ENCODE results near the gene GPD2.

The GPD2 gene

DNA sequence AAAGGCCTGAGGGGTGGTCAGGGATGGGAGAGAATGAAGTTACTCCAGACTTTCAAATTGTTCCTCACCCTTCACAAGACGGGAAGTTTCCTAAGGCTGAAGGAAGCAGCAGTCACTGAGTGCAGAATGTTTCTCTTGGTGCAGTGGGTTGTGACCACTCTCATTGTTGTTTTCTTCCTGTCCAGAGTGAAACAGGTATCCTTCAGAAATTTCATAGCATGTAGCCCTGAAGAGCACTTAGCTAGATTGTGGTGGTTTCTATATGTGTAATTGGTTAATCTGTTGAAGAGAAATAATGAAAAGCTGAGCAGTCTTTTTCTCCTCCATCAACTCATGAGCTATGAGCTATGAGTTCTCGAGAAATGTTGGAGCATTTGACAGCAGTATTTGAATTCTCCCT lies 96.8 kb downstream of the GPD2 start:
- no peak for DNase-seq (ENCODE audit: low read depth)

DNA sequence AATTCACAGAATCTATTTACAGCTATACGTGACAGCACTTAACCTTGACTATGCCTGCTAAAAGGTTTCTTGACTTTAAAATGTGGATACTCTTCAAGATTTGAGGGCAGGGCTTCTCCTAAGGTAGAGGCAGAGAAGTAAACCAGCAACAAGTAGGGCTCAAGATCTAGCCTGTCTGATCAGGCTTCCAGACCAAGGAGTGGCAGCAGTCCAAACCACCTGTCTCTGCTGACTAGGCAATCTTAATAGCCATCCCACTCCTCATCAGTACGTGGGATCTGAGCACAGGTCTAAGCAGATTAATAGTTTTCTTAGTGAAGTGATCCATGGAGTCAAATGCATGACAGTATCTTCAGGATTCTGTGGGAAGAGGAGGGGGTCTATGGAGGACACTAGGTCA lies 100.4 kb downstream of the GPD2 start:
- DNase-seq (ENCODE audit: low read depth) = no peak

DNA sequence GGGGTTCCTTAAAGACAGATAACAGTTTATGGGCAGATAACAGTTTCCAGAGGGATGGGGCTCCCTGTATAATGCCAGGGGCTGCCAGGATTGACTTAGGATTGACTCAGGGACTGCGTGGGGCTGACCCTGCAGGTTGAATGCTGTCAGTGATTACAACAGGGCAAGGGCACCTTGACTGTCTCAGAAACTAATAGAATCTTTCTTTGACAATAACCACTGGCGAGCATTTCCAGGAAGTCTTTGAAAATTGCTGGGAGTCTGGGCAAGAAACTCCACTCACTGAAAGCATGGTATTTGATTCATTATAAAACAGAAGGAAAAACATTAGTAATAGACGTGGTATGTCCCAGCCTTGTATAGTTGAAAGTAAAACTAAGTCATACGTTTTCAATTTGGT lies 101.0 kb downstream of the GPD2 start:
- DNase-seq (ENCODE audit: low read depth) = no peak

DNA sequence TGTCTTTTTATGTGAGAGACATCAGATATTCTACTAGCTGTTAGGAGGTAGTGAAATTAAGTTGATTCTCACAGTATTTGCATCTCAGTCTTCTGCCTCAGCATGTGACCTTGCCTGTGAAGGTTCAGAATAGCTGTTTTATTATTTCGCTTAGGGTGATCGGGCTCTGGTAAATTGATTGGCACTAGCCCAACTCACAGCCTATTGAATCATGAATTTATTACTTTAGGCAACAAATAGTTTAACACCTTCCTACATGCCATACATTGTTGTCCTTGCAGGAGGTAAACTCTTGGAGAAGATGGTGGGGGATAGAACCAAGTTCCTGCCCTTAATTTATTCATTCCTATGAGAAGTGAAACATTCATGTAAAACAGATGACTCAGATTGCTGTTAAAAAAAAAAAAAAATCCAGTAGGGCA lies 101.9 kb downstream of the GPD2 start:
- DNase-seq (ENCODE audit: low read depth) = no peak

DNA sequence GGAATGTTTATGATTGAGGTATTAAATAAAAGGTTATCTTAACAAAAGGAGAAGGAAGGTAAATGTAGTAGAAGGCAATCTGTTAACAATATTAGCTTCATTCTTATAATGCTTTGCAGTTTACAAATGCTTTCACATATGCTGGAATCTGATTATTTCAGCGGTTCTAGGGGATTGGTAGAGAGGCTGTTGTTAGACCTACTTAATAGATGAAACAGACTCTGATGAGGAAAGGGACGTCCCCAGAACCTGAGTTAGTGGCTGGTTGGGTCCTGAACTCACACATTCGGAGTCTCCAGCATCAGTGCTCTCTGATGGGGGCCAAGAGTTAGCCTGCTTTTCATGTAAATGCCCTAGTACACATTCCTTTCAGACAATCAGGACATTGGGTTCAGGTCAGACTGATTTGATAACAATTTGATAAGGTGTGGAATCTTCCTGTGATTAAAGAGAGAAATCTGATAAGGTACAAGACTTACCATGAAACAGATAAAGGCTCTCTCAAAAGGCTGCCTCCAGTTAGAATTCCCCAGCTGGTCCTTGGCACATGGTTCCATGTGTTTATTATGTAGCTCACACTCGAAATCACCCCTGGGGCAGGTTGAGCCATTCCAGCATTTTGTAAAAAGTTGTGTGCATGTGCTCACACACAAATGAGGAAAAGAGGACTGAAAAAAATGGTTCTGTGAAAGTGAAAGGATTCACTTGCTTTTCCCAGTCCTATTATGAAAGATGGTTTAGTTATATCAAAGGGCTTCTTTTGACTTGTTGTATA lies 103.1 kb downstream of the GPD2 start:
- no peak for DNase-seq (ENCODE audit: low read depth)

DNA sequence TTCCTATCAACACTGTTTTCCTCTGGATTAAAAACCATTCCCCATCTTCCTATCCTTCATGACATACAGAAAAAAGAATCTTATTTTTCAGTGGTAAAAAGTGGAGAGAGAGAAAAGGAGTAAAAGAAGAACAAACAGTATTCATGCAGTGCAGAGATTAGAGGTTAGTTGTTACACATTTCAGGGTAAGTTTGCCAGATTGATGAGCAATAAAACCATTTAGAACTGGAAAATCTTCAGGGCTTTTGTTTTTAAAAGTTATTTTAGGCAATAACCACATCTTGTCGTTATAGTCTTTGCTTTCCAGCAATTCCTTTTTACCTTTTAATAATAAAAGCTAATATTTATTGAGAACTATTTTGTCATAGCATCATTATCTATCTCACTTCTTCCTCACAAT lies 104.5 kb downstream of the GPD2 start:
- DNase-seq (ENCODE audit: low read depth) = no peak

DNA sequence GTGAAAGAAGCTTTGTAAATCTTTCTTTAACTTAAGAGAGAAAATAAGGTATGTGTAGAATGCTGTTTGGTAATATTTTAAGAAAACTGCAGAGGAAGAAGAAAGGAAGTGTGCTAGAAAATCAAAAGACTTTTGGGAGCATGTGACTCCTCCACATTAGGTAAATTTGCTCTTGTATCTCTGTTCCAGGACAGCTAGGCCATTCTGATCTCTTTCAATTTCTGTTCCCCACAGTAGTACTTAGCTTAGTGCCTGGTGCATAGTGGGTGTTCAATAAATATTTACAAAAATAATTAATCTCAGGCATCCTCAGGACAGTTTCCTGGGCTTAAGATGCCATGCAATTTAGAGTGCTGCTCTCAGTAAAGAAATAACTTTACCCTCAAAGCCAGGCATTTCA lies 105.0 kb downstream of the GPD2 start:
- DNase-seq (ENCODE audit: low read depth) = no peak

DNA sequence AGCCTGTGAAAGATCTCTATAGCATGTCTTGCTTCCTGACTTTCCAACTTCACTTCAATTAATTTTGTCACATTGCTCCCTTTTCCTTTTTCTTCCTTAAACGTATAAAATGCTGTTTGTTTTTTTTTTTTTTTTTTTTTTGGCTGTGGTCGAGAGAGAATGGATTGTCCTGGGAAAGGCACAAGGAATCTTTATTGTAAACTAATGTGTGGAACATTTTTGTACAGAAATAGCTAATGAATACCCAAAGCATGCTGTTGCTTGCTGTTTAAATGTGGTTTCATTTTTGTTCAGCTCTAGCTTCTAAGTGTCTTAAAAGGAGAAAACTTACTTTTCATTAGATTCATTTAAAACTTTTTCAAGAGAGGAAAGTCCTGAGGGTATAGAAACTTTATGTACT lies 105.5 kb downstream of the GPD2 start:
- no peak for DNase-seq (ENCODE audit: low read depth)

DNA sequence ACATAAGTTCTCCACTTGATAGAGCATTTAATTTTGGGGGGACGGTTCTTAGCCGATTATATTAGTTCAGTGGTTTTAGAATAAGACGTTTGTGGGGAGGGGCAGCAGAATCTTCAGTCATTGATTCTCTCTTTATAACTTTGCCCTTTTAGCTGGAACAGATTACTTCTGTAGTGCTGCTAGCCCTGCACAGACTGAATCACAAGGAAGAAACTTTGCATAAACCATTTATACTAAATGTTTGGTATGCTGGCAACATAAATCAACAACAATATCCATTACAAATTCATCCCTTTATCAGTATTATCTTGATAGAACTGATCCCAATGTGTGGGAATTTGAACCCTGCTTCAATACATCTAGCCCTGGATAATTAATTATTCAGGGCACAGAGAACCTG lies 112.2 kb downstream of the GPD2 start:
- DNase-seq (ENCODE audit: low read depth) = no peak

DNA sequence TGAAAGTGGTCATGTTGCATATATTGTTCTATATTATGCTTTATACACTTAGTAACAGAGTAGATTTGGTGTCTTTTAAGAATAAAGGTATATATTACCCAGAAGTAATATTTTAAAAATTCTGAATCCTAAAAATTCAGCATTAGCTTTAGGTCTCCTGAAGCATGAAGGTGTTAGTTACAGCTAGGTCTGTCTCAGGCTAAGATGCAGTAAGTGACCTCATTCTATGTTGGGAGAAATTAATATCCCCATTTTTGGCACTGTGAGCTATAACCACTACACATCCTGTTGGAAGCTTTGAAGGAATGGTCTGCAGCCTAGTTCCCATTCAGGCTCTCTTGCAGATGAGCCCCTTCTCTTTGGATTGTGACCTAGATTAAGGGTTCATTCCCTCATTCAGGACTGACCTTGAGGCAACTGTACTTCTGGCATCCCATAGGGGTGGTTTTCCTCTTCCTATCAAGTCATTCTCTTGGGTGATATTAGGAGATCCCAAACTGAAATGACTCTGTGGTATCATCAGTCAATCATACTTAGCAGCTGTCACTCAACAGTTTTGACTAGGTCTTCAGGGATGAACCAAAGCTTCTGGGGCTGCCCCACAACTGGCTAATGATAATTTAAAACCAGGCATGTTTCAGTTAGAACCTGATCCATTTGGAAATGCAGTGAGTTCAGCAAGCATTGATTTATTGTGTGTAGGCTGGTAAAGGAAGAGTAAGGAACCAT lies 117.7 kb downstream of the GPD2 start:
- no peak for DNase-seq (ENCODE audit: low read depth)

DNA sequence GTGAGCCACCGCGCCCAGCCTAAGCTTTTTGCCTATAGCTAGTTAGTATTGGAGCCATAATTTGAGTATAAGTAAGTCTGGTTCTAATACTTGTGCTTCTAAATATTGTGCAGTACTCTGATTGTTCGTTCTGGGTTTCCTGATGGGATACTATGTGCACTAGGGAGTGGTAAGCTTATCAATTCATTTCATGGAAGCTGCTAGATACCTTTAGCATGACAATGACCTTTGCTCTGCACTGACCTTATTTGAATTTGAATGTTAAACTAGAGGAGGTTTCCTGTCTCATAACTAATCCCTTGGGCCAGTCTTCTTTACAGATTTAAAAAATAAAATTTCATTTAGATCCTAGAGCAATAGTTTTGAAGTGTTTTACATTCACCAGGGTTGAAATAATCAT lies 125.1 kb downstream of the GPD2 start:
- DNase-seq (ENCODE audit: low read depth) = no peak

DNA sequence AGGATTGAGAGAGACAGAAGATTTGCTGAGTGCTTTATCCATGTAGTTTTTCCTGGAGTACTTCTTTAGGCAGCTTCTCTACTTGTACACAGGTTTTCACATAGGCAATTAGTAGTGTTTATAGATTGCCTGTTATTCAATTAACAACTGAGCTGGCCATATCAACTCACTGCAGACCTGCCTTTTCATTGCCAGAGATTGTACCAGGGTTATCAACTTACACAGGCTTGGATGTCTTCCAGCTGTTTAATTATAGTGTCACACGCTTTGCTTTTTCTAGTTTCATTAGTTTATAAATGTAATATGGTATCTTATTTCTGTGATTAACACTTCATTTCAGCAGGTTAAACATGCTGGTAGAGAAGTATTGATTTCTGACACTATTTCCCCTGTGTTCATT lies 125.9 kb downstream of the GPD2 start:
- DNase-seq (ENCODE audit: low read depth) = no peak

DNA sequence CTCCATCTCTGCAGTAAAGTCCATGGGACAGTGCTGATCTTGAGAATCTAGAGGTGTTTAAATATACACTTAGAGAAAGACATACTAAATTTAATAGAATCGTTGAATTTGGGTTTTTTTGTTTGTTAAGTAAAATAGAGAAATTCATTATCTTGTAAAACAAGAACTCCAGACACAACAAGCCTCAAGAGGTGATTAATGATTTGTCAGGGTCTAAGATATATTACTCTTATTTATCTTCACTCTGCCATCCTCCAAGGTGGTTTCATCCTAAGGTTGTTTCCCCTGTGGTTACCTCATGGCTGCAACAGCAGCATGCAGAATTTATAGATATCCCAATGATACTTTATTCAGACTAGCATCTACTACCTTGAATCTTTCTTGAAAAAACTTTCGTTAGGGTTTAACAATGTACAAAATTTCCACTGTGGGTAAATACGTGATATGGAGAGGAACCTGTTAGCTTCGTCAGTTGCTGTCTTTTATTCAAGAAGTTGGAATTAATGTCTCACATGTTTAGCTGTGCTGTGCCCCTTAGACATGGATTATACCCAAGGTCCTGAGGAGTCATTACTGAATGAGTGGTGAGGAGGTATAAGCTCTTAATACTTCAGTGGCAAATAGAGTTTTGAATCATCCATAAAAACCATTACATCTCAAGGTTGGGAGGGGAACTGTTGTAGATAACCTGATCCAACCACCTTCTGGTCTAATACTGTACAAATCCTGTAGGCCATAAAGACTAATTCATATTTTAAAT lies 128.0 kb downstream of the GPD2 start:
- DNase-seq (ENCODE audit: low read depth) = no peak

DNA sequence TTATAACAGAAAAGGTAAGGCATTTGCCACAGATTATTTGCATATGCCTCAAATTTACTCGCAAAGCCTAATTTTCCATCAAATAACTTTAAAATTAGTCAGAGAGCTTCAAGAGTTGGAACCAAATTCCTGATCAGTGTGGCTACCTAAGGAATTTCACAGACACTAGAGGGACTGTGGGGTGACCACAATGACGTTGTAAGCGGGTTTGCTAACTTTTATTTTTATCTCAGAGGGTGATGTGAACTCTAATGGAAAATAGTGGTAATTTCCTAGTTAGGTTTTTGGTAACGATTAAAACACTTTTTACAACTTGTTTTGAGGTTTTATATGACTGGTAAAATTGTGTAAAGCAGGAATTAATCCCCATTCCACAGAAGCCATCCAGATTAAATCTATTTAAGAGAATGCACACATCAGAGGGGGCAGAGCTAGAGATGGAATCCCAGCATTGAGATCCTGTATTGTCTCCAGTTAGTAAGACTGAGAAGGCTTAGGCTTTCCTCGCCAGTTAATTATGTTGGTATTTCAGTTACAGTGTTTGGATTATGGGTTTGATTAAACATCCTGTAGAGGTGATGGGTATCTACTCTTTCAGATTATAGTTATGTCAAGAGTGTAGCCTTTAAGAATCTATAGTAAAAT lies 129.0 kb downstream of the GPD2 start:
- DNase-seq (ENCODE audit: low read depth) = no peak

DNA sequence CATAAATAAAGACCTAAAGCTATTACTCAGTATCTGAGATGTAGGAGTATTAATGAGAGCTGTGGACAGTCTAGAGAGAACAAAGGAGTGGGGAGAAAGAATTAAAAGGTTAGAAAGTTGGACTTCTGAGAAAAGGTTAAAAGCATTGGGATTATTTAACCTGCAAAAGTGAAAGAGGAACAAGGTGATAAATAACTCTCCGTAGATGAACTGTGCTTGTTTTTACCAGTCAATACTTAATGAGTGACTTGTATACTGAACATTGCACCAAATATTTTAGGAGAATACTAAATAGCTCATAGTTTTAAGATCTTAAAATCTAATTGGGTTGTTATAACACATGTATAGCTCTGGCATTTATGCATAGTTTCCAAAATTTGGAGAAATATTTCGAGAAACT lies 137.5 kb downstream of the GPD2 start:
- DNase-seq (ENCODE audit: low read depth) = no peak

DNA sequence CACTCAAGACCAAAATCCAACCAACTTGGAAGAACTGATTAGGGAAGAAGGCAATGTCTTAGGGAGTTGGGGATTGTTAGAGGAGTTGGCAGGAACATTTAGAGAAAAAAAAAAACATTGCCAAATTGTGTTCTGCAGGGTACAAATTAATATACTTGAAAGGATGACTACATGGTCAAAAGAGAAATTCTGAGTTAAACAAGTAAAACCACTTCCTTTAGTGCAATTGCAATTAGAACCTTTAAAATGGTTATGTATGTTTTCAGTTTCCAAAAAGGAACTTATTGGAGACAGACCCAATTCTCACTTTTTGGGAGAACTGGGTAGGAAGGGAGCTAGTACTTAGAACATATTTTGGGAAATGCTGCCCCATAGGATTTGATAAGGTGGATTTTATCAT lies 137.9 kb downstream of the GPD2 start:
- no peak for DNase-seq (ENCODE audit: low read depth)

DNA sequence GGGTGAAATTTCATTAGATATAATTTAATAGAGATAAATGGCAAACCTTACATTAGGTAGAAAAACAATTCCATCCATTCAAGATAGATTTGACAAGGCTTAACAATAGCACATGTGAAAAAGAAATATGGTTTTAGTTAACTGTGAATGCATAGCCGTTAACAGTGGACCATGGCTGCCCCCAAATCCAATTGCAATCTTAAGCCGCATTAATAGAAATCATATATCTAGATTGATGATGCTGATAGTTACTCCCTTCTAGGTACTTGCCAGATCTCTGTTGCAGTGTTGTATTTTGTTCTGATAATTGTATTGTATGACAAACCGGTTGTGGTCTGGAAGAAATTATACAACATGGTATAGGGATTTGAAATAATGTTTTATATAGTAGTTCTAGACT lies 139.8 kb downstream of the GPD2 start:
- DNase-seq (ENCODE audit: low read depth) = no peak

DNA sequence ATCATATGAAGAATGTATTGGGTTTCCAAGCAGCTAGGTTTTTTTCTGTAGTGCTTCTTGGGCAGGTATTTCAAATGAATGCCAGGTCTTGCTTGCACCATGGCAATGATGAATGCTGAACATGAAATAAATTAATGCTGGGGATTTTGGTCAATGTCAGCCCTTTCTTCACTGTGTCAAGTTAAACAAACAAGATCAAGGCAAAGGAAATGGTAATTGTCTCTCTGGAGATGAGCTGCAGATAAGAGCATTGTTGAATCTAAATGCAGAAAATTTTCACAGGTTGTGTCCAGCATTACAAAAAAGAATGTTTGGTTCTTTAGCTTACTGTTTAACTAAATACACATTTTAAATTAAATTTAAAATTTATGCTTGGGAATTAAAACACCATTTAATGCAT lies 144.3 kb downstream of the GPD2 start:
- DNase-seq (ENCODE audit: low read depth) = no peak

DNA sequence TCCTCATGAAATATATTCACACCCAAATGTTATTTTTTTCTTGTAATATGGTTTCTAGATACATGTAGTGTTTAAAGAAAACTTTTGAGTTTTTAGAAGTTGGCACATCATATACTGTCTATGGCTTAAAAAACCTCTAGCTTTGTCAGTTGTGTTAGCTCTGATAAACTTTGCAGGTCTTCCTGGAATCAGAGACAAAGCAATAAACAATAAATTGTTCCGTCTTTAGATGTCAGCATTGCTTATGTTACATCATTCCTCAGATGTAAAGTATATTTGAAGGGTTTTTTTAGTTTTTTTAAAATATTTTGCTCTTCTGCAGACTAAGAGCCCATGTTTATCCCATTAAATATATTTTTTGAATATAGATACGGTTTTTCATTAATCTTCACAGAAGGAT lies 145.1 kb downstream of the GPD2 start:
- DNase-seq (ENCODE audit: low read depth) = no peak

DNA sequence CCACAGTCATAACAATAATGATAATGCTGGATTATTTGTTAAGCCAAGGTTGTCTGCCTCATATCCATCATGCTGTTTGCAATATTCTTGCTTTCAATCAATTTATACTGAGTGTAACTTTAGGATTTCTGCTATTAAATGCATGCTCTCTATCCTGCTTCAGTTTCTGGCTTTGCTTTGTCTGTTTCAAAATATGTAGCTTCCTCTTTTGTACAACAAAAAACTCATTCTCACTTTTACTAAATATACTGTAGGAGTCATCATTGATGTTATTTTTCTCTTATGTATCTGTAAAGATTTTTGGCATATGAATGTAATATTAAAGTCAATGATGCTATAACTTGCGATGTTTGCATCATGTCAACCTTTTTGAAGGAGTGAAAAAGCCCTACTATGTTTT lies 149.3 kb downstream of the GPD2 start:
- DNase-seq (ENCODE audit: low read depth) = no peak

DNA sequence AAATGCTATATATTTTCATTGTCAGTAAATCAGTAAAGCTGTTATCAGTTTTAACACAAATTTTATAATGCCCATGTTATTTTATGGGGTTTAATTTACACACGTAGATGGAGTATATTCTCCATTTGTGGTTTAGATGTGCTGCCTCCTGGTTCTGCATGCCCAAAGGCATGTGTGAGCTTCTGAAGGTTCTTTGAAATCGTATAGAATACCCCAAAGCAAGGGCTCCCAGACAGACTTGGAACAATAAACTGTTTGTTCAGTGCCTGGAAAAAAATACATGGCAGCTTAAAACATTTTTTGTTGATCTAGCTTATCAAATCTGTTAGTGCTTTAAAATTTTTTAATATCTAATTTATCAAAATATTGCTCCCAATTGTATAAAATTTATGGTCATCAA lies 150.4 kb downstream of the GPD2 start:
- no peak for DNase-seq (ENCODE audit: low read depth)

DNA sequence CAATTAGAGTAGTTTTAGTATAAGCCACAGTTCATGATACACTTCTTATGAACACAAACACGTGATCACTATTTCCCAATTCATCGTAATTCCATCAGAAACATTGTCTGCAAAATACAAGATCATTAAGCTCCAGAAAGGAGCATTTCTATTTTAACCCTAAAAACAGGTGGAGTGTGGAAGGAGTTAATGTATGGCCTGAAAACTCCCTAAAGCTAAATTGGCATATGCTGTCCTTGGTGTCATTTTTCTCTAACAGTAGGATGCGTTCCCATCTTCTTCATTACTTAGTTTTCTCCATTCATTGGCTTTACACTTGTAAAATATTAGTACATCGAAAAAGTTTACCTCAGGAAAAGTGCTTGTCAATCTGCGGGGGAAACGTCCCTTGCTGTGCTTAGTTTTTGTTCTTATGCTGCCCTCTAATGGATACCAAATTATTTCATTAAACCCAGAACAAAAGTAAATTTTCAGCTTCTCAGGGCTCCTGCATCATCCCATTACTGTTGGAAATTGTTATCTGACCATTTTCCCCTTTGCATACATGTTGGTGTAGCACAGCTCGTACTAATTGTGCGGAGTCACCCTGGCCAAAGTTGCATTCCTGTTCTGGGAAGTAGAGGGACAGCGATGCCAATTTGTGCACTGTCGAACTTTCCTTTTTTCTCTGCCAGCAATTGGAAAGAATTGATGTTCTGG lies 153.4 kb downstream of the GPD2 start:
- DNase-seq (ENCODE audit: low read depth) = no peak
